COLO668 (cell line): ENCODE results near the gene MMP19.
"Not testable (repeated sequence)": the region's sequence is repeated elsewhere in the genome, so short reads cannot be mapped to it uniquely, and the experiment has no call there.

Experiments
- DNase-seq: peaks from one replicate; lab custom pipeline; 2025; ENCODE audit not compliant: unreplicated experiment; lab: John Stamatoyannopoulos, UW

Gene MMP19, protein sequence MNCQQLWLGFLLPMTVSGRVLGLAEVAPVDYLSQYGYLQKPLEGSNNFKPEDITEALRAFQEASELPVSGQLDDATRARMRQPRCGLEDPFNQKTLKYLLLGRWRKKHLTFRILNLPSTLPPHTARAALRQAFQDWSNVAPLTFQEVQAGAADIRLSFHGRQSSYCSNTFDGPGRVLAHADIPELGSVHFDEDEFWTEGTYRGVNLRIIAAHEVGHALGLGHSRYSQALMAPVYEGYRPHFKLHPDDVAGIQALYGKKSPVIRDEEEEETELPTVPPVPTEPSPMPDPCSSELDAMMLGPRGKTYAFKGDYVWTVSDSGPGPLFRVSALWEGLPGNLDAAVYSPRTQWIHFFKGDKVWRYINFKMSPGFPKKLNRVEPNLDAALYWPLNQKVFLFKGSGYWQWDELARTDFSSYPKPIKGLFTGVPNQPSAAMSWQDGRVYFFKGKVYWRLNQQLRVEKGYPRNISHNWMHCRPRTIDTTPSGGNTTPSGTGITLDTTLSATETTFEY

DNA sequence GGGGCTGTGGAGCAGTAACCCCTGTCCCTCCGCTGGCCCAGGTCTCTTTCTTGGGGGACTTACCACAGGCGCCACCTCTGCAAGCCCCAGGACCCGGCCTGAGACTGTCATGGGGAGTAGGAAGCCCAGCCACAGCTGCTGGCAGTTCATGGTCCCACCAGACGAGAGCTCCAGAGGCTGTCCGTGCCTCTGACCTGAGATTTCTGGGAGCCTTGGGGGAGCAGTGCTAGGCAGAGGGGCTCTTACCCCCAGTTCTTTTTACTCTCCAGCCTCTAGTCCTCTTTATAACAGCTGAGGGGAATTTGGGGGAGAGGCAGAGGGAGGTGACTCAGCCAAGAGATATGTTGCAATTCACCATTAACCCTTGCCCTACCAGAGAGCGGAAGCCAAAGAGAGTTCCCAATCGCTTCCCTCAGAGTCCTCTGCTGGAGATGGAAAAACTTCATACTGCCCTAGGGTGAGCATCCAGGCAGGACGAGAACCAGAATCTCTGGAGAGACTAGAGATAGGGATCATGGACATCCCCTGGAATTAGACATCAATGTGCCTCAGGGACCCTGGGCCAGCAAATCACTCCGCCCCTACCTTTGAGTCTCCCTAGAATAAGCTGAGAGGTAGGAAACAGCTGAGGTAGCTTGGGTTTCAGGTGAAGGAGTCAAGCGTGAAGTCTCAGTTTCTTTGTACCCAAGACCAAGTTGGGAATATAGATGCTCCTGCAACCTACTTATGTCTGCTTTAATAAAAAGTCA, at the start of gene MMP19:
TSS of gene MMP19 (minus strand) at position 256 of the 749 bp plus-strand sequence. CDS start at position 150, 106 bp downstream.
- DNase-seq, result no peak

DNA sequence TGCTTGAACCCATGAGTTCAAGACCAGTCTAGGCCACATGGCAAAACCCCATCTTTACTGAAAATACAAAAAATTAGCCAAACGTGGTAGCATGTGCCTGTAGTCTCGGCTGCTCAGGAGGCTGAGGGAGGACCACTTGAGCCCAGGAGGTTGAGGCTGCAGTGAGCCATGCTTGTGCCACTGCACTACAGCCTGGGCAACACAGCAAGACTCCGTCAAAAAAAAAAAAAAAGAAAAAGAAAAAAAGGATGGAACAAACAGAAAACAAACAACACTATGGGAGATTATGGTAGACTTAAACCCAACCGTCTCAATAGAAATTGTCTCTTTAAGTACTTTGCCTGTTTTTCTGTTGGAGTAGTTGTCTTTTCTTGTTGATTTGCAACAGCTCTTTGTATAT, 48.6 kb upstream of the MMP19 start:
- DNase-seq, result no peak

DNA sequence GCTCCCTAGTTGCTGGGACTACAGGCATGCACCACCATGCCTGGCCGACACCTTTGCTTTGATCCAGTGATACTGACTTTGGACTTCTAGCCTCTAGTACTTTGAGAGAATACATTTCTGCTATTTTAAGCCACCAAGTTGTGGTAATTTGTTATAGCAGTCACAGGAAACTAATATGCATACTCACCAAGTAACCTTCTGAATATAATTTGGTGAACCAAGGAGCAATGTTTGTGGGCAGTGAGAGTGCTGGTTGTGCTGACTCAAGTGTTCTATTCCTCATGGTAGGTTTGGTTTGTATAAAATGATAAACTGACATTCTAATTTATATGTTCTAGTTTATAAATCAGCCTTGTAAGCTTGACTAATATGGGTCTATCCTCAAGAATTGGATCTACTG, 42.4 kb upstream of the MMP19 start:
- DNase-seq, result no peak

DNA sequence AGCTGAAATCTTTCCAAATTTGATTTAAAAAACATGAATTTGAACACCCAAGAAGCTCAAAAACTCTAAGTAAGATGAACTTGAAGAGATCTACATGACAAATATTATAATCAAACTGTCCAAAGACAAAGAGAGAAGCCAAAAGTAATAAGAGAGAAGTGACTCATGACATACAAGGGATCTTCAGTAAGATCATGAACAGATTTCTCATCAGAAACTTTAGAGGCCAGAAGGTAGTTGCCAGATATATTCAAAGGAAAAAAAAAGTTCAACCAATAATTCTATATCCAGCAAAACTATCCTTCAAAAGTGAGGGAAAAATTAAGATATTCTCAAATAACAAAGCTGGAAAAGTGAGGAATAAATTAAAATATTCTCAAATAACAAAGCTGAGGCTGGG, 35.1 kb upstream of the MMP19 start:
- no peak for DNase-seq

DNA sequence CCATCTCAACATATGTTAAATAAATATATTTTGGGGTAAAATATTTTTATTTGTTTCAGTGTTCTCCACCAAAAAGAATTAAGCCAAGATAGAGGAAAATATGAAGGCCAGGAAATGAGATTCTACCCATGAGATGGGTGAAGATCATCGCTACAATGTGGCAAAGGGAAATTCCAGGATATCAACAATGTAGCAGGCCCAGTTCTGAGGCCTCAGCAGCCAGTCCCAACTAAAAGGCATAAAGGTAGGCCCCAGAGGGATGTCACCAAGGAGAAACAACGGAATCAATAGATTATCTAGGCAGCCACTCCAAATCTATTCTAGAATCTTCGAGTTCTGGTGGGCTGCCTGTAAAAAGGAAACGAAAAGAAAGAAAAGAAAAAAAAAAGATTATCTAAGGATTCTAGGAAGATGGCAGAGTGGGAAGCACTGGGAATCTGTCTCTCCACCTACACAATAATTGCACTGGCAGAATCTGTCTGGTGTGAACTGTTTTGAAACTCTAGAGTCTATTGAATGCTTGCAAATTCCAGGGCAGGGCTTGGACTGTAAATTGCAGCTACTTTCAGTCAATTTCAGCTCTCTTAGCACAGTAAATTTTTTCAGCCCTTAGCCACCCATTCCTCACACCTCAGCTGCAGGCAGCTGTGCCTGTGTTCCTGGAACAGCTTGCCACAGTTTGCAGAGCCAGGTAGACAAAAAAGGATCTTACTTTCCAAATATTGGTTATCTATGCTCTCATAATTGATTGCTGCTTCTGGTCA, 33.1 kb upstream of the MMP19 start:
- no peak for DNase-seq

DNA sequence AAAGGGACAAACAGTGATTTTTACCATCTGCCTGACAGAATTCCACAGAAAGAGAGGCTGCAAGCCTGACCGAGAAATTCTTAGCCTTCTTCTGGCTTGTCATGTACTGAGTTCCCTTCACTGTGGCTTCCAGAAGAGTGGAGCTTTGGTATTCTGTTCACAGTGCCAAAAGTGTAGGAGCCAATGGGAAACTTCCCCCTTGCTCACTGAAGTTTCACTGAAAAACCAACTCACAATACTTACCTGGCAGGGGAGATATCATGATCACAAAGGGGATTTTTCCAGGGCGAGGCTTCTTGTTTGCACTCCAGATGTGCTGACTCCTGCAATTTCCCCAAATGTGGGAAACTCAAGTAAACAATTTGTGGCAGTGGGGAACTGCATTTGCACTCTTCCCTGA, 31.7 kb upstream of the MMP19 start:
- no peak for DNase-seq

DNA sequence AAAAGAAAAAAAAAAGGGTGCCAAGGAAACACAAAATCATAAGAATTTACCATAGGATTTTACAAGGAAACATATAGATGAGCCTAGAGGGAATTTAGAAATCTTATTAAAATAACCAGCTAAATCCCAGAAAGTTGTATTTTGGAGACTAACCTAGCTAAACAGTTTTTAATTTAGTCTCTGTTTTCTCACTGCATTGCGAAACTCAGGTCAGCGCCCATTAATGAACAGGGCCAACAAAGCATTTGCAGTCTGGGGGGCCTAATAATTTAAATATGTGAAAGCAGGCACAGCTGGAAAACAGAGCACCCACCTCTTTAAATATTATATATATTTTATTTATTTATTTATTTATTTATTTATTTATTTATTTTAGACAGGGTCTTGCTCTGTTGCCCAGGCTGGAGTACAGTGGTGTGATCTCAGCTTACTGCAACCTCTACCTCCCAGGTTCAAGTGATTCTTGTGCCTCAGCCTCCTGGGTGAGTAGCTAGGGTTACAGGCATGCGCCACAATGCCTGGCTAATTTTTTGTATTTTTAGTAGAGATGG, 23.8 kb upstream of the MMP19 start:
- DNase-seq, result not testable (repeated sequence)

DNA sequence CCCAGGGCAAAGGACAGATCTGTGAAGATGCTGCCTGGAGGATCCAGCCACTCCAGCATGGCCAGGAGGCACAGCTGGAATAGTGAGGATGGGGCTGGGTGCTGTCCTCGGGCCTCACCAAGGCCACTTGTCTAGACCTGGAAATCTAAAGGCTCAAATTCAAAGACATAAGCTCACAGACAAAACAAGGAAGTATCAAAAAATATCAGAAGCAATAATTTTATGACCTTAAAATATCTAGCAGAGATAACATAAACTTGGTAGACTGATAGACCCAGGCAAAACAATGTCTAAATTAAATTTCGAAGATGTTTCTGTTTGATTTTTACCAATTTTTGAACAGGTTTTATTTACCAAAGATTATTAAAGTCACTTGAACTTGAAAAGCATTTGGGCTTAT, 22.6 kb upstream of the MMP19 start:
- no peak for DNase-seq

DNA sequence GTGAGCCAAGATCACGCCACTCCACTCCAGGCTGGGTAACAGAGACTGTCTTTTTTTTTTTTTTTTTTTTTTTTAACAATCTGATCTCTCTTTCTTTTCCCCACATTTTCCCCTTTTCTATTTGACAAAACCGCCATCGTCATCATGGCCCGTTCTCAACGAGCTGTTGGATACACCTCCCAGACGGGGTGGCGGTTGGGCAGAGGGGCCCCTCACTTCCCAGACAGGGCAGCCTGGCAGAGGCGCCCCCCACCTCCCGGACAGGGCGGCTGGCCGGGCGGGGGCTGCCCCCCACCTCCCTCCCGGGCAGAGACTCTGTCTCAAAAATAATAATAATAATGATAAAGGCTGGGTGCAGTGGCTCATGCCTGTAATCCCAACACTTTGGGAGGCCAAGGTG, 20.2 kb upstream of the MMP19 start:
- DNase-seq, result not testable (repeated sequence)

DNA sequence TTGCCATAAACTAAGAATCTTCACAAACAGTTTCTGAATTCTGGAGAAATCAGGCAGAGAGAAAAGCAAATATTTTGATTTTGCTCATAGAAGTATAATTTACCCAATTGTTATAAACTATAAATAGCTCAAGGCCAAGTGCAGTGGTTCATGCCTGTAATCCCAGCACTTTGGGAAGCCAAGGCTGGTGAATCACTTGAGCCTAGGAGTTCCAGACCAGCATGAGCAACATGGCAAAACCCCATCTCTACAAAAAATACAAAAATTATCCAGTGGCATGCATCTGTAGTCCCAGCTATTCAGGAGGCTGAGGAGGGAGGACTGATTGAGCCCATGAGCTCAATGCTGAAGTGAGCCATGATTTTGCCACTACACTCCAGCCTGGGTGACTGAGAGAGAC, 19.6 kb upstream of the MMP19 start:
- no peak for DNase-seq

DNA sequence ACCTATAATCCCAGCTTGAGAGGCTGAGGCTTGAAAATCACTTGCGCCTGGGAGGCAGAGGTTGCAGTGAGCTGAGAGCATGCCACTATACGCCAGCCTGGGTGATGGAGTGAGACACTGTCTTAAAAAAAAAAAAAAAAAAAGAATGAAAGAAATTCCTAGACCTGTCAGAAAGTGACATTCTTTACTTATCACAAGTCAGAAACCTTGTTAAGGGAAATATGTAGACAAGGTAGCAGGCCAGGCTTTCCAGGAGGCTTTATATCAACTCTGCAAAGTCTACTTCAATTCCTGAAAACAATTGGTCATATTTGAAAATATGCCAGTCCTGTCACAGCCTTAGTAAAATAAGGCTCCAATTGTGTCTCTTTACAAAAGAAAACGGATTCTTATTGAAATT, 19.1 kb upstream of the MMP19 start:
- DNase-seq, result no peak

DNA sequence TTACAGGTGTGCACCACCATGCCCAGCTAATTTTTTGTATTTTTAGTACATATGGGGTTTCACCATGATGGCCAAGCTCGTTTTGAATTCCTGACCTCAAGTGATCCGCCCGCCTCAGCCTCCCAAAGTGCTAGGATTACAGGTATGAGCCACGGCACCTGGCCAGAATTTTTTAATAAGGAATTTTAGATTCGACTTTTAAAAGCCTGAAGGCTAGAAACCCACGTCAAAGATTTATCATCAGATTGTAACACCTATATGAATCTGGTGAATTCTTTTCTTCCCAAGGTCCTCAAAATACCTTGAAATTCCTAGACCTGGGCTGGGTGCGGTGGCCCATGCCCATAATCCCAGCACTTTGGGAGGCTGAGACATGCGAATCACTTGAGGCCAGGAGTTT, 18.7 kb upstream of the MMP19 start:
- DNase-seq, result no peak

DNA sequence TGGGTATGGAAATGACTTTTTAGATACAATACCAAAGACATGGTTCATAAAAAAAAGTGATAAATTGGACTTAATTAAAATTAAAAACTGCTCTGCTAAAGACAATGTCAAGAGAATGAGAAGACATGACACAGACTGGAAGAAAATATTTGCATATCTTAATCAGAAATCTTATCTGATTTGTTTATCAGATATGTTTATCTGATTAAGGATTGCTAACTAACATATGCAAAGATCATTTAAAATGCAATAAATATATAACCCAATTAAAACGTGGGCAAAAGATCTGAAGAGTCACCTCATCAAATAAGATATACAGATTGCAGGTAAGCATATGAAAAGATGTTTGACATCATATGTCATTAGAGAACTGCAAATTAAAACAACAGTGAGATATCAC, 10.0 kb upstream of the MMP19 start:
- DNase-seq, result no peak

DNA sequence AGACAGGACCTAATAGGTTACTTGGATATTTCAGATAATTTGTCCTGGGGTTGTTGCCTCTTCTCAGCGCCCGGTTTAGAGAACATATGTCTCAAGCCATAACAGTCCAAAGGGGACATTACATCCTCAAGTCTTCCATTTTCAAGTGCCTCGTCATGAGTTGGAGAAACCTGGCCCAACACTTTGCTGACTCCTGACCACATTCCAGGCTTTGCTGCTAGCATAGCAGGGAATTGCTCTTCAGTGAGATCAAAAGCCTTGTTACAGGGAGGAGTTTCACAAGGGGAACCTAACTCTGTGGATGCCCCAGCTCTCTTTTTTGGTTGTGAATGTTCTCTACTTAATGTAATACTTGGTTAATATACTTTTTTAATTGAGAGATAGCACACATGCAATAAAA, 8.2 kb upstream of the MMP19 start:
- no peak for DNase-seq

DNA sequence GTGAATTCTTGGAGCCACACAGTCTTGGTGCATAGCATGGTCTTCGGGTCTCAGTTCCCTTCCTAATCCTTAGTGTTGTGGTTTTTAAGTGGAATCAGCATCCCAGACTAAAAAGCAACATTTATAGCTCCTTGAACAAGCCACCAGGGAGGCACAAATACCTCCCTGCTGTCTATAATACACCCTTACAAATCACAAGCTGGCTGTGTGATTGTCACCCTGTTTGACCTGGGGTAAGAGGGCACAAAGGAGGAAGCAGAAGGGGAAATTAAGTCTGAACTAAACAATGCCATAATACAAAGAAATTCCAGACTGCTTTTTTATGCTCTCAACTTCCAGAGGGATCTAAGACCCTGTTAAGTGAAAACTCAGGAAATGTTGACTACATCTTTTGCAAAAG, 7.7 kb upstream of the MMP19 start:
- no peak for DNase-seq

DNA sequence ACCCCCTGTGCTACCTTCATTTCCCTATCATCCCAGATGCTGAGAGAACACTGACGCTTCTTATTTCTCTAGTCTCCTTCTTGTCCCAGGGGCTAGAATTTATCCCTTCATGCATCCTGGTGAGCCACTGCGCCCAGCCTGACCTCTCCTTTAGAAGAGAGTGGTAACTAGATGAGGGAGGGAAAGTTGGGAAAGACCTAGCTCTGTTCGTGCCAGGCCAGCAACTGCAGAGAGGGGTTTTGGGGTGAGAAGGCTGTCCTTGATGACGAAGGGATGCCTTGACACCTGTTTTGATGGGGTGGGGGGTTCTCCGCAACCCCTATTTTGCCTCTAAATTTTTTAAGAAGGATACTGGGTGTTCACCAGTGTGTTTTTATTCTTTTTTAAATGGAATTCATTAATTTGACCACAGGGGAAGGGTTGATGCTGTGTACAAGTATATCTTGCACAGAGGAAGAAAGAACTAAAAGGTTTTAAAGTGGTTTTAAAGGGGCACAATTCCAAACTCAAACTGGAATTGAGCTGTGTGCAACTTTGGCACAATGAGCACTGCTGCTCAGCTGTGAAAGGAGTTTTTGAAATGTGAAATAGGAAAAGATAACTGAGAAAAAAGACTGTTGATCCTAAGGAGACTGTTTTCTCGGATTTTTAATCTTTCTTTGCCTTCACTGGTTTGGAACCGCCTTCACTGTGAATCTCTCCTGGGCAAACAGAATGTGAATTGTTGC, 7.0 kb upstream of the MMP19 start:
- DNase-seq, result no peak

DNA sequence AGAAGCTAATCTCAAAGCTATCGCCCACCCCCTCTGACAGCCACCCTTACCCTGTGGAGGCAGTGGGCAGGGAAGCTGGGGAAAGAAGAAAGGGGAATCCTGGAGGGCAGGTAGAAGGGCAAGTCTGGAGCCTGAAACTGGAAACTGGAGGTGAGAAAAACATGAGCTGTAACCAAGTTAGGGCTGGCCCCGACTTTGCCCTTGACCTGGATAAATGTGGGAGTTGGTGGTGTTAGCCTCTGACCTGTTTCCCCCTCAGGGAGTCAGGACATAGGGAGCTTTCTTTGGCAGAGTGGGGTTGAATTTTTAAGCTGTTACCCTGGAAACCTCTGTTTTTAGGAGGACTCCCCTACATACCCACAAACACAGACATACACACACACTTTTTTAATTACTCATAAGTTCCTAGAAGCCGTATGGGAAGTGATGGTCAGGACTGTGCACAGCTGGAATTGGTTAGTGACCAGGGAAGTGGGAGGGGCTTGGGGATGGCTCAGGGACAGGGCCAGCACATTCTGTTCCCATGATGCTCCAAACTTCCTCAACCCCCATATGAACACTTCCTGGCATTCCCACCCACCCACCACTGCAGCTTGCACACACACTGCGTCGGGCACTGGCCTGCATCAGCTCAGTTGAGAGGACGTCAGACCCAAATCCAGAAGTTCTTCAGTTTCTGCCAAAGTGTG, 5.0 kb upstream of the MMP19 start:
- DNase-seq, result no peak

DNA sequence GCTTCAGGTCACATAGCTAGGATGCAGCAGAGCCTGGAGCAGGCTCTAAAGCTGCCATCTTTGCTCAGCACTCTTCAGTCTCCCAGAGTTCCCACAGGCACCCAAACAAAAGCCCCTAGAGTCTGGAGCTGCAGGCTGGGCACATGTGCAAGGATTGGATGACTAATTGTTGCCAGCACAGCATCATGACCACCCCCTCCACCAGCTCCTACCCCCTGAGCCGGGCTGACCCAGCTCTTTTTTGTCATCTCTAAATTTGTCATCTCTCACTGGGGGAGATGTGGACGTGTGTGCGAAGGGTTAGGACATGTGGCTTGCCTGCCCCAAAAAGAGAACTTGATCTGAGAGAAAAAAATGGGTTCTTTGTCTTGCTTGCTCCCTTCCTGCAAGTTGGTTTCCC, 4.3 kb upstream of the MMP19 start:
- no peak for DNase-seq

DNA sequence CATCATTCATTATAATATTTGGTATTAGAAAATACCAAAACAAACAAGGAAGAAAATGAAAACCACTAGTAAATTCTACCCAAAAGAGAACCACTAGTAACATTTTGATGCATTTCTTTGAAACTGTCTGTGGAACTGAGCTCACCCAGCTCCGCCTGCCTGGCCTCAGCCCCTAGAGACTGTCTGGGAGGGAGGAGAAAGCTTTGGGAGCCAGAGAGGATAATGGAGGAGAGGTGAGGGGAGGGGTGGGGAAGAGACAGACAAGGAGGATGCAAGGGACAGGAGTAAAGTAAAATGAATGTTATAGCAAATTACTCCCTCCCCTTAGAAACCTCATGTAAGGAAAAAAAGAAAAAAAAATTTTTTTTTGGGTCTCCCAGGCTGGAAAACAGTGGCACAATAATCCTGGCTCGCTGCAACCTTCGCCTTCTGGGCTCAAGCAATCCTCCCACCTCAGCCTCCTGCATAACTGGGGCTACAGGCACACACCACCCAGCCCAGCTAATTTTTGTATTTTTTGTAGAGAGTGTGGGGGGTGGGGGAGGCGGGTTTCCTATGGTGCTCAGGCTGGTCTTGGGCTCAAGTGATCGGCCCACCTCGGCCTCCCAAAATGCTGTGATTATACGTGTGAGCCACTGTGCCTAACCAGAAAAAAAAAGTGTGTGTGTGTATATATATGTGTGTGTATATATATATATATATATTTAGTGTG, 3.2 kb upstream of the MMP19 start:
- DNase-seq, result no peak
